Colonic mucosa (tissue), 4 donors: ENCODE results near the gene CCR3. TPM values are rescaled to one million over a fixed set of nuclear protein-coding genes. Genes with fewer than 3 reads are reported as not detected.

Experiments used
- DNase-seq: peaks from one replicate; pipeline ENCODE4 v3.0.0-alpha.2; 2020
- H3K27ac ChIP-seq: fragments of 200-600 bp; one replicate; pipeline ENCODE4 v1.8.0; 2021
- H3K27me3 ChIP-seq: fragments of 200-600 bp; one replicate; pipeline ENCODE4 v1.8.0; 2021
- H3K36me3 ChIP-seq: fragments of 200-600 bp; one replicate; pipeline ENCODE4 v1.8.0; 2021
- H3K4me1 ChIP-seq: fragments of 200-600 bp; one replicate; pipeline ENCODE4 v1.8.0; 2021; ENCODE audit warnings: mild to moderate bottlenecking
- H3K4me3 ChIP-seq: fragments of 200-600 bp; one replicate; pipeline ENCODE4 v1.8.0; 2021
- H3K9ac ChIP-seq, 2 donors: one replicate each; pipeline ENCODE4 v1.7.0; 2013; ENCODE audit warnings: control low read depth in 2 of 2, low read depth in 2 of 2, low read length in 2 of 2
- H3K9me3 ChIP-seq: fragments of 200-600 bp; one replicate; pipeline ENCODE4 v1.8.0; 2021
- CTCF ChIP-seq: fragments of 200-600 bp; IDR thresholded peaks from one replicate; pipeline ENCODE4 v1.8.0; 2022; ENCODE audit warnings: antibody characterized with exemption, mild to moderate bottlenecking
- intact Hi-C: fragments of 100-400 bp; cut with DNase I; formaldehyde crosslinking; loops from one replicate; pipeline ENCODE4 v1.14.1; 2022
- total RNA-seq, 2 donors: library from RNA; stranded (reverse); fragmentation: NEBNext Ultra II Directional in 1 of 2; extraction: Animal tissue kit (Norgen Biotek cat#: 25700) in 1 of 2; gene quantifications; one replicate each; pipeline ENCODE4 v1.2.1, GENCODE V29; 2021
- donor health status: healthy.
- donor health status: DM: no; HTN: no; CAD: no.
- donor health status: DM: no; HTN: no; CAD: no.

The CCR3 gene
- total RNA-seq, 2 donors from 2014 or later, result not detected

GRCh38 chr3:46283881-46284450 is 41.7 kb downstream of the CCR3 start:
- Histone ChIP-seq H3K9me3 (no peaks in the 10 kb centered on the region), H3K9ac (no peak overlapping the region), H3K27ac (no peak overlapping the region), H3K4me1 (no peaks in the 10 kb centered on the region), H3K4me3 (no peak overlapping the region), H3K36me3 (no peaks in the 10 kb centered on the region), H3K27me3 (no peaks in the 10 kb centered on the region)
- DNase-seq, result no peak
- no peak for TF ChIP-seq CTCF
- intact Hi-C loops, result no loop called here

- no peak for TF ChIP-seq CTCF
- Histone ChIP-seq H3K9me3 (no peaks in the 10 kb centered on the region), H3K9ac (no peak overlapping the region), H3K4me3 (no peak overlapping the region), H3K36me3 (no peaks in the 10 kb centered on the region), H3K27ac (no peak overlapping the region), H3K4me1 (no peaks in the 10 kb centered on the region), H3K27me3 (no peaks in the 10 kb centered on the region)
- no peak for DNase-seq
- intact Hi-C loops, result no loop called here
These were observed 42.9 kb downstream of the CCR3 start for GRCh38 chr3:46284981-46285683.

- Histone ChIP-seq H3K36me3 (no peaks in the 10 kb centered on the region), H3K9me3 (no peaks in the 10 kb centered on the region), H3K4me3 (no peak overlapping the region), H3K27ac (no peak overlapping the region), H3K9ac (no peak overlapping the region), H3K27me3 (no peaks in the 10 kb centered on the region), H3K4me1 (no peaks in the 10 kb centered on the region)
- DNase-seq, result no peak
- intact Hi-C loops, result no loop called here
- no peak for TF ChIP-seq CTCF
These were observed 43.8 kb downstream of the CCR3 start for GRCh38 chr3:46285931-46286619.

GRCh38 chr3:46286947-46287565 is 44.8 kb downstream of the CCR3 start:
- intact Hi-C loops, result no loop called here
- no peaks in the 10 kb centered on the region for H3K4me1 ChIP-seq
- H3K9me3 ChIP-seq, result no peaks in the 10 kb centered on the region
- no peak overlapping the region for H3K9ac ChIP-seq
- TF ChIP-seq CTCF, result no peak
- no peak overlapping the region for H3K4me3 ChIP-seq
- no peak for DNase-seq
- H3K36me3 ChIP-seq, result no peaks in the 10 kb centered on the region
- no peaks in the 10 kb centered on the region for H3K27me3 ChIP-seq
- H3K27ac ChIP-seq, result no peak overlapping the region

- H3K4me1 ChIP-seq, result no peaks in the 10 kb centered on the region
- no peaks in the 10 kb centered on the region for H3K27me3 ChIP-seq
- intact Hi-C loops, result no loop called here
- no peaks in the 10 kb centered on the region for H3K36me3 ChIP-seq
- no peak overlapping the region for H3K9ac ChIP-seq
- no peak overlapping the region for H3K27ac ChIP-seq
- no peaks in the 10 kb centered on the region for H3K9me3 ChIP-seq
- DNase-seq, result no peak
- no peak overlapping the region for H3K4me3 ChIP-seq
- no peak for TF ChIP-seq CTCF
These were observed 47.3 kb downstream of the CCR3 start for GRCh38 chr3:46289551-46289950.
